HEK293T (cell line): ENCODE data around the gene C6orf118.
A peak's percentile ranks its signal among the peaks of the same experiment; 100 is the strongest.

ENCODE experiments used
- CTCF ChIA-PET: fragments of 350-600 bp; formaldehyde crosslinking; extraction: SDS; loops from one replicate; lab custom pipeline; 2021; ENCODE audit warnings: antibody characterized with exemption, inconsistent platforms; lab: Yijun Ruan, JAX
- POLR2A ChIA-PET: fragments of 350-600 bp; formaldehyde crosslinking; extraction: SDS; loops from one replicate; lab custom pipeline; 2020; ENCODE audit warnings: antibody characterized with exemption, inconsistent platforms; lab: Yijun Ruan, JAX
- DNase-seq: peaks from one replicate; pipeline ENCODE4 v3.0.0; 2012; ENCODE audit warnings: mixed read lengths; ENCODE audit errors: extremely low spot score
- ARNT ChIP-seq: fragments of 450-650 bp; IDR thresholded peaks from 2 replicates; pipeline ENCODE4 v1.6.1; 2017; ENCODE audit warnings: mild to moderate bottlenecking
- BHLHE40 ChIP-seq: fragments of 450-650 bp; IDR thresholded peaks from 2 replicates; pipeline ENCODE4 v1.6.1; 2016; ENCODE audit warnings: mild to moderate bottlenecking, moderate library complexity, borderline replicate concordance
- CTBP1 ChIP-seq: fragments of 450-650 bp; IDR thresholded peaks from 2 replicates; pipeline ENCODE4 v1.6.1; 2016; ENCODE audit warnings: borderline replicate concordance
- ELF4 ChIP-seq: fragments of 450-650 bp; IDR thresholded peaks from 2 replicates; pipeline ENCODE4 v1.6.1; 2017; ENCODE audit warnings: antibody characterized with exemption
- FOXA1 ChIP-seq: fragments of 450-650 bp; IDR thresholded peaks from 2 replicates; pipeline ENCODE4 v1.6.1; 2016; ENCODE audit warnings: mild to moderate bottlenecking
- FOXK2 ChIP-seq: fragments of 450-650 bp; IDR thresholded peaks from 2 replicates; pipeline ENCODE4 v1.6.1; 2016; ENCODE audit warnings: mild to moderate bottlenecking
- FOXM1 ChIP-seq: fragments of 450-650 bp; IDR thresholded peaks from 2 replicates; pipeline ENCODE4 v1.6.1; 2017; ENCODE audit warnings: mild to moderate bottlenecking, borderline replicate concordance
- HDGF ChIP-seq: fragments of 450-650 bp; IDR thresholded peaks from 2 replicates; pipeline ENCODE4 v1.6.1; 2017; ENCODE audit warnings: antibody characterized with exemption, borderline replicate concordance
- L3MBTL2 ChIP-seq: fragments of 450-650 bp; conservative IDR thresholded peaks from 2 replicates; pipeline ENCODE4 v1.6.1; 2016; ENCODE audit warnings: mild to moderate bottlenecking
- LEF1 ChIP-seq: fragments of 450-650 bp; IDR thresholded peaks from 2 replicates; pipeline ENCODE4 v1.6.1; 2017; ENCODE audit warnings: mild to moderate bottlenecking, borderline replicate concordance
- NFRKB ChIP-seq: fragments of 450-650 bp; IDR thresholded peaks from 2 replicates; pipeline ENCODE4 v1.6.1; 2016; ENCODE audit warnings: mild to moderate bottlenecking, moderate library complexity
- SP1 ChIP-seq: fragments of 450-650 bp; IDR thresholded peaks from 2 replicates; pipeline ENCODE4 v1.6.1; 2017
- SUZ12 ChIP-seq: fragments of 450-650 bp; IDR thresholded peaks from 2 replicates; pipeline ENCODE4 v1.6.1; 2016; ENCODE audit warnings: mild to moderate bottlenecking
- TARDBP ChIP-seq: fragments of 450-650 bp; IDR thresholded peaks from 2 replicates; pipeline ENCODE4 v1.6.1; 2016
- ZNF384 ChIP-seq: fragments of 450-650 bp; IDR thresholded peaks from 2 replicates; pipeline ENCODE4 v1.6.1; 2016
- TF ChIP-seq, protein P1 (sequence below): fragments of 450-650 bp; IDR thresholded peaks from 2 replicates; pipeline ENCODE4 v1.6.1; 2016

Gene C6orf118

GRCh38 chr6:165308926-165309731 is at the start of gene C6orf118:
TSS of gene C6orf118 (minus strand) at chr6:165309605. CDS start at chr6:165309586, 19 bp downstream.
- CTCF ChIA-PET = no interaction called here
- DNase-seq = peak; percentile 88
- POLR2A ChIA-PET = no interaction called here
- no peak for TF ChIP-seq CTBP1
- TF ChIP-seq L3MBTL2 = peak; percentile 96

- TF ChIP-seq CTBP1 (no peak), L3MBTL2 (no peak), ARNT (no peak), FOXM1 (no peak), ELF4 (no peak), BHLHE40 (no peak)
- ChIA-PET CTCF (no interaction called here), POLR2A (no interaction called here)
- DNase-seq = no peak
Measured at GRCh38 chr6:165345700-165346099, 36.3 kb upstream of the C6orf118 start.

GRCh38 chr6:165340532-165340931 is 31.1 kb upstream of the C6orf118 start:
- ChIA-PET CTCF (interaction anchor here (0.6 kb wide), 1 partner anchor 510 kb away, joined by 3 read pairs; no protein-coding TSS in a partner anchor), POLR2A (no interaction called here)
- TF ChIP-seq NFRKB (no peak), HDGF (no peak), FOXM1 (no peak), CTBP1 (no peak), L3MBTL2 (no peak), TARDBP (no peak), ZNF384 (no peak), BHLHE40 (no peak), FOXK2 (no peak), SUZ12 (no peak)
- TF ChIP-seq, protein P1, sequence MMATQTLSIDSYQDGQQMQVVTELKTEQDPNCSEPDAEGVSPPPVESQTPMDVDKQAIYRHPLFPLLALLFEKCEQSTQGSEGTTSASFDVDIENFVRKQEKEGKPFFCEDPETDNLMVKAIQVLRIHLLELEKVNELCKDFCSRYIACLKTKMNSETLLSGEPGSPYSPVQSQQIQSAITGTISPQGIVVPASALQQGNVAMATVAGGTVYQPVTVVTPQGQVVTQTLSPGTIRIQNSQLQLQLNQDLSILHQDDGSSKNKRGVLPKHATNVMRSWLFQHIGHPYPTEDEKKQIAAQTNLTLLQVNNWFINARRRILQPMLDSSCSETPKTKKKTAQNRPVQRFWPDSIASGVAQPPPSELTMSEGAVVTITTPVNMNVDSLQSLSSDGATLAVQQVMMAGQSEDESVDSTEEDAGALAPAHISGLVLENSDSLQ = no peak
- no peak for DNase-seq

DNA sequence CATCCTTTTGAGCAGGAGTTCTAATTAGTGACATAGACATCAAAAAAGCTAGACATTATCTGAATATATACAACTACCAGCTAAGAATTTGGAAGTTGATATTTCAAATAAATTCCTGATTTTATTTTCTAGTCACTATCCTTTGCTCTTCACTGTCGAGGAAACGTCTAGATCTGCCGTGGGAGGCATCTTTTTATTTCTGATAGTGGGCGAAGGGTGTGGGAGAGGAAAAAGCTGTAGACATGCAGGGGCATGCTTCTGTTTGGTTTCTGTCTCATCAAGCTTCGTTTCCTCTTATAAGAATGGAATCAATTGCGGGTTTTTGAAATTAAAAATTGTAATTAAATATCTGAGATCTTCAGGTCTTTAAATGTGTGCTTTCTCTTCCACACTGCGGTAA is 16.2 kb upstream of the C6orf118 start:
- CTCF ChIA-PET = no interaction called here
- peak; percentile 1 for DNase-seq
- TF ChIP-seq BHLHE40 = no peak
- no peak for TF ChIP-seq SUZ12
- no peak for TF ChIP-seq FOXK2
- POLR2A ChIA-PET = no interaction called here

- POLR2A ChIA-PET = no interaction called here
- DNase-seq = no peak
- TF ChIP-seq ARNT (no peak), CTBP1 (no peak), LEF1 (no peak), ELF4 (no peak), TARDBP (no peak), FOXK2 (no peak), NFRKB (no peak), SP1 (no peak), SUZ12 (no peak), HDGF (no peak), BHLHE40 (no peak), FOXM1 (no peak), L3MBTL2 (no peak), FOXA1 (no peak), ZNF384 (no peak)
- TF ChIP-seq, protein P1 = no peak
- CTCF ChIA-PET = no interaction called here
Measured at GRCh38 chr6:165321555-165322145, 12.2 kb upstream of the C6orf118 start.

DNA sequence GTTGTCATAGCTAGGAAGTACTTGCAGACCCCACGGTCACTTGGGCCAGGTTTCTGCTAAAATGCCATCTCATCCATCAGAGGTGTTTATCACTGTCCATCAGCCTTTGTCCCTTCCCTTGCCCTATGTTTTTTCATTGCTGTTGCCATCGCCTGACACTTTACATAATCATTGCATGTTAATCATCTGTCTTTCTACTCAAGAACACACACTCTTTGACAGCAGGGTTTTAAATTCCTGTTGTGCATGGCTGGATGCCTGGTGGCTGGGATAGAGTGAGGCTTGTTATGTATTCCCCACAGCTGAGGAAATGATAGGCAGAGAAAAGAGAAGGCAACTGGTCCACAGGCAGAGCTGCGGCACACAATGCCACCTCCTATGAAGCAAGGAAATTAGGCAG is 11.7 kb upstream of the C6orf118 start:
- no peak for DNase-seq
- no peak for TF ChIP-seq FOXK2
- TF ChIP-seq ARNT = no peak
- no peak for TF ChIP-seq FOXM1
- no peak for TF ChIP-seq ZNF384
- TF ChIP-seq HDGF = no peak
- ChIA-PET CTCF (no interaction called here), POLR2A (no interaction called here)

DNA sequence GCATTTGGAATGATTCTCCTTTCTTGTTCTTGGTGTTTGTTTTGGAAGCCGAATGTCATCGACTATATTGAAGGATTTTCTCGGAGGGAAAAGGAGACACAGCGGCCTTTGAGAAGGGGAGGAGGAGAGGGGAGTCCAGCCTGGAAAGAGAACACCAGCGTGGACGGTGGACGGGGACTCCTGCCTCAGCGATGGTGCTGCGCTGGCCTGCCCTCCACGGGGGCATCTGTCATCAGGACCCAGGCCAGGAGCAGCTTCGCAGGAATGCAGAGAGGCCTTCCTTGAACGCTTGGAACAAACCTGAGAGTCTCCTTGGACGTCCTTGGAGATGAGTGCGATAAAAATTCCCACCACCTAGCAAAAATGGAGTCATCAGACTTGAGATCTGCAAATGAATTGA is 8.3 kb upstream of the C6orf118 start:
- DNase-seq = no peak
- POLR2A ChIA-PET = no interaction called here
- CTCF ChIA-PET = no interaction called here
- TF ChIP-seq NFRKB = no peak
- no peak for TF ChIP-seq HDGF
- TF ChIP-seq SUZ12 = no peak
- TF ChIP-seq BHLHE40 = no peak
- no peak for TF ChIP-seq TARDBP
- TF ChIP-seq SP1 = no peak
- no peak for TF ChIP-seq LEF1
- TF ChIP-seq FOXM1 = no peak
- no peak for TF ChIP-seq FOXA1
- no peak for TF ChIP-seq ELF4
- no peak for TF ChIP-seq FOXK2
- TF ChIP-seq, protein P1 = no peak
- TF ChIP-seq L3MBTL2 = no peak
- TF ChIP-seq ZNF384 = no peak
- no peak for TF ChIP-seq ARNT
- TF ChIP-seq CTBP1 = no peak
